Kidney (tissue), 14 donors: ENCODE data around the gene C1QC. TPM values are rescaled to one million over a fixed set of nuclear protein-coding genes. Genes with fewer than 3 reads are reported as not detected.

Source experiments
- DNase-seq, 5 donors: peaks; one replicate each; pipeline ENCODE4 v3.0.0-alpha.2; 2013 to 2020
- FAIRE-seq: peaks from 2 replicates; lab custom pipeline; 2012; peaks lifted over from hg19 to GRCh38; lab: Jason Lieb, UNC
- H3K27ac ChIP-seq, 2 donors: one replicate each; pipeline ENCODE4 v1.7.0; 2013; ENCODE audit warnings: low read depth in 2 of 2, low read length in 2 of 2, inconsistent platforms in 1 of 2
- H3K27me3 ChIP-seq: one replicate; pipeline ENCODE4 v1.7.1; 2013; ENCODE audit warnings: low read length, inconsistent platforms; ENCODE audit not compliant: control insufficient read depth, insufficient read depth
- H3K36me3 ChIP-seq, 3 donors: one replicate each; pipeline versions ENCODE4 v1.7.0 to v1.7.1; 2013; ENCODE audit warnings: low read length in 3 of 3, control low read depth in 1 of 3, inconsistent platforms in 1 of 3; ENCODE audit not compliant: insufficient read depth in 3 of 3, control insufficient read depth in 2 of 3
- H3K4me1 ChIP-seq, 3 donors: one replicate each; pipeline versions ENCODE4 v1.7.0 to v1.7.1; 2013; ENCODE audit warnings: low read length in 3 of 3, inconsistent platforms in 1 of 3, low read depth in 1 of 3; ENCODE audit not compliant: control insufficient read depth in 2 of 3, insufficient read depth in 2 of 3
- H3K4me3 ChIP-seq, 3 donors: one replicate each; pipeline versions ENCODE4 v1.7.0 to v1.8.1; 2013; ENCODE audit warnings: low read length in 3 of 3, control low read depth in 1 of 3, inconsistent platforms in 1 of 3
- H3K9ac ChIP-seq, 3 donors: one replicate each; pipeline versions ENCODE4 v1.7.0 to v1.7.1; 2013; ENCODE audit warnings: low read length in 3 of 3, control low read depth in 1 of 3, inconsistent platforms in 1 of 3
- H3K9me3 ChIP-seq, 3 donors: one replicate each; pipeline versions ENCODE4 v1.7.0 to v1.7.1; 2013; ENCODE audit warnings: low read length in 3 of 3, control low read depth in 1 of 3, inconsistent platforms in 1 of 3; ENCODE audit not compliant: control insufficient read depth in 2 of 3, insufficient read depth in 1 of 3
- CTCF ChIP-seq: IDR thresholded peaks from 3 replicates; pipeline ENCODE4 v1.5.1; 2012; ENCODE audit warnings: mild to moderate bottlenecking, moderate library complexity, borderline replicate concordance; ENCODE audit not compliant: insufficient read depth; ENCODE audit errors: extremely low read depth
- intact Hi-C: fragments of 100-400 bp; cut with DNase I; formaldehyde crosslinking; loops from one replicate; pipeline ENCODE4 v1.11.1; 2022
- polyA plus RNA-seq: library from polyadenylated mRNA; stranded (reverse); fragments of 350-450 nt; fragmentation: Illumina TruSeq; extraction: RNeasy Lipid Tissue Mini Kit (QIAGEN cat#74804); gene quantifications from one replicate; pipeline ENCODE4 v1.2.3, GENCODE V29; 2014; ENCODE audit warnings: low read depth, low replicate concordance; ENCODE audit not compliant: insufficient read depth
- total RNA-seq: library from RNA; stranded (reverse); fragmentation: NEBNext Ultra II Directional; extraction: Animal tissue kit (Norgen Biotek cat#: 25700); gene quantifications from one replicate; pipeline ENCODE4 v1.2.1, GENCODE V29; 2021
- donor health status: control.
- donor health status: control.
- donor health status: control.
- donor health status: control.
- donor health status: control.
- donor health status: DM: yes; HTN: yes; CAD: no.
- donor health status: Normal renal cell carcinoma (clear cell type).

Gene C1QC
- total and polyA plus RNA-seq, 2 donors from 2014 or later, result 57.4 to 287 TPM

- H3K9me3 ChIP-seq, result no peaks in the 10 kb centered on the region
- H3K4me3 ChIP-seq, result no peak overlapping the region
- no peak for DNase-seq
- TF ChIP-seq CTCF, result no peak
- intact Hi-C loops, result loop anchor here (5.0 kb wide), 1 partner anchor 219 kb away; no protein-coding TSS in a partner anchor
- H3K9ac ChIP-seq, result no peak overlapping the region
- no peaks in the 10 kb centered on the region for H3K36me3 ChIP-seq
- no peaks in the 10 kb centered on the region for H3K27me3 ChIP-seq
- no peak for FAIRE-seq
- H3K4me1 ChIP-seq, result peaks cover 0 to 3% (median 0%) of the 10 kb centered on the region in 3 donors
- H3K27ac ChIP-seq, result no peak overlapping the region
These were observed 2.2 kb upstream of the C1QC start for GRCh38 chr1:22641247-22641646.

- Histone ChIP-seq H3K36me3 (no peaks in the 10 kb centered on the region), H3K27ac (no peak overlapping the region), H3K9me3 (no peaks in the 10 kb centered on the region), H3K27me3 (no peaks in the 10 kb centered on the region), H3K9ac (no peak overlapping the region), H3K4me1 (peaks cover 0 to 3% (median 0%) of the 10 kb centered on the region in 3 donors), H3K4me3 (no peak overlapping the region)
- DNase-seq (peak; percentile 65 to 92 (median 78)), FAIRE-seq (peak; percentile 35)
- peak; percentile 93 for TF ChIP-seq CTCF
- intact Hi-C loops, result loop anchor here (5.0 kb wide), 1 partner anchor 220 kb away; no protein-coding TSS in a partner anchor
These were observed 1.4 kb upstream of the C1QC start for GRCh38 chr1:22641906-22642636.

- no peak for TF ChIP-seq CTCF
- DNase-seq, result no peak
- Histone ChIP-seq H3K27ac (no peak overlapping the region), H3K27me3 (no peaks in the 10 kb centered on the region), H3K36me3 (no peaks in the 10 kb centered on the region), H3K4me1 (peaks cover 0 to 3% (median 0%) of the 10 kb centered on the region in 3 donors), H3K9me3 (no peaks in the 10 kb centered on the region), H3K9ac (no peak overlapping the region), H3K4me3 (no peak overlapping the region)
- FAIRE-seq, result no peak
- intact Hi-C loops, result loop anchor here (5.0 kb wide), 1 partner anchor 222 kb away; no protein-coding TSS in a partner anchor
These were observed 495 bp downstream of the C1QC start for GRCh38 chr1:22643928-22644327.
